ENCODE measurements around the gene ZDHHC14.

ZDHHC14 gene

DNA sequence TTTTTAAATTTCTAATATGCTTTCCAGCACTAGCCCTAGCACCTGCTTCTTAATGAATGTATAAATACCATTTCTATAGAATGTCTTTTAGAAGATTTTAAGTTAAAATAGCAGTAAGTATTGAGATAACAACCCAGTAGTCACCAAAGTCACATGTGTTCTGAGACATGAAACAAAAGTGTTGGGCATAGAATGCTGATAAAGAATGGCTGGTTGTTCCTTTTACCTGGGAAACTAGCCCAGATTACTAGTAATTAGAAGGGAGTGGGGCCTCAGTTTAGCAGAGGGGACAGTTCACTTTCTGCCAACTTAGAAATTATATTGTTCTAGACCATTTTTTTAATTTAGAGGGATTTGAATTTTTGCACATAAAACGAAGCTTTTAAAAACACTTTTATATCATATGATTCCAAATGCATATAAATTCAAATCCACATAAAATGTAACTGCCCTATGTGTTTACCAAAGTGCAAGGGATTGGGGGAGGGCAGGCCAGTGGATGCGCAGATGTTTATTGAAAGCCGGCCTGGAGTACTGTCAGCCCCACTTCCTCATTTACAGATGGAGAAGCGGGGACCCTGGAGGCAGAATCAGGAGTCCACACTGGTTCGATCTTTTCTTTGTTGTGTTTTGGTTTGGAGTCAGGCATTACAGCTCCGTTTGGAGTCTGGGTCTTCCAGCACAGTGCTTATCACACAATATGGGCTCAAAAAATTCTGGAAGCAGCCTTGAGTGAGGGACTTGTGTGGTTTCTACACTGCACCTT is 139.8 kb downstream of the ZDHHC14 start:
- DNase-seq = no peak

DNA sequence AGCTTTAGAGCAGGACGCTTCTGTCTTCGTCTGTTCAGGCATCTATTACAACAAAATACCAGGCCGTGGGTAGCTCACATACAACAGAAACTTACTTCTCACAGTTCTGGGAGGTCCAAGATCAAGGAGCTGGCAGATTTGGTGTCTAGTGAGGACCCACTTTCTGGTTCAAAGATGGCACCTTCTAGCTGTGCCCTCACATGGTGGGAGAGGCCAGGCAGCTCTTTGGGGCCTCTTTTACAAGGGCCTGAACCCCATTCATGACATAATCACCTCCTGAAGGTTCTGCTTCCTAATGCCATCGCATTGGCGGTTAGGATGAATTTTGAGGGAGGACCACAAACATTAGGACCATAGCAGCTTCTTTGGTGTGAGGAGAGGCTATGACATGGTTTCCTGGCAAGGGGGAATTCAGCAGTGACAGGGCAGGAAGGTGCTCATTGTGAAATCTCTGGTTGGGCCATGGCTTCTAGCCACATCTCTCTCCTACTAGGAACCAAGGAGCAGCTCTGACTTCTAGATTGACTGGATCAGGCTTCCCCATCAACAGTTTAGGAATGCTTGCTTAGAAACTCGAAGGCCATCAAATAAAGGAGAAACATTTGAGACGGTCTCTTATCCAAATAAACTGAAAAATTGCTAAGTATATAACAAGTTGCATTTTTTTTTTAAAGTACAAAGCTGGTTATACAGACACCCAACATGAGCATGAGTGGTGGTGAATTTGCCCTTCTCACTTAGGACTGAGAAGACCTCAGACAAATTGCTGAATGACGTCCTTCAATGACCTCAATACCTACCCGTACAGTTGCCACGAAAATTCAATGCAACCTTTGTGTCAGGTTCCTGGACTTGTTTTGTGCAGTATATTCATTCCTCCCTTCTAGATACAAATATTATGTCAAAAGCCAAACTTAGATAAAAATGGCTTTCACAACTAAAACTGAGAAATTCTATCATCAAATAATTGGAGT is 140.7 kb downstream of the ZDHHC14 start:
- no peak for DNase-seq

DNA sequence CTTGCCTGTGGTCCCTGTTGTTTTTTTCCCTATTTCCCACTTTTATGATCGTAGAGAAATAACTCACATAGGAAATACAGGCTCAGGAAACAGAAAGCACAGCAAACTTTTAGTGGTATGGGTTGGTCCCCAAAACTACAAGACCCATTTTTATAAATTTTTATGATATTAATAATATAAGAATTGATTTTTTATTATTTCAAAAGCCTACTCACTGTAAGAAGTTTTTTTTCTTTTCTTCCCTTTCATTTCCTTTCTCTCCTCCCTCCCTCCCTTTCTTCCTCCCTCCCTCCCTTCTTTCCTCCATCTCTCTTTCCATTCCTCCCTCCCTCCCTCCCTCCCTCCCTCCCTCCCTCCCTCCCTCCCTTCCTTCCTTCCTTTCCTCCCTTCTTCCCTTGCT is 141.5 kb downstream of the ZDHHC14 start:
- DNase-seq = no peak

DNA sequence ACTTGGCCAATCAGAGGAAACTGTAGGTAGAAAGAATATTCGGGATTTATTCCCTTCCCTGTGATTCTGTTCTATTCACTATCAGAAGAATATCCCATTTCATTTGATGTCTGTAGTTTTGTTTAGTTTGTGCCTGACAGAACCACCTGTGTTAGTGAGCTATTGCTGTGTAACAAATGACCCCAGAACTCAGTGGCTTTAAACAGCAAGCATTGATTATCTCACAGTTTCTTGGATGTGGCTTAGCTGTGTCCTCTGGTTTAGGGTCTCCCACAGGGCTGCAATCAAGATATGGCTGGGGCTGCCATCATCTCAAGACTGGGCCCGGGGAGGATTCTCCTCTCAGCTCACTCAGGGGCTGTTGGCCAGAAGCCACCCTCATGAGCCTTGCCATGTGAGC is 143.7 kb downstream of the ZDHHC14 start:
- DNase-seq = no peak

DNA sequence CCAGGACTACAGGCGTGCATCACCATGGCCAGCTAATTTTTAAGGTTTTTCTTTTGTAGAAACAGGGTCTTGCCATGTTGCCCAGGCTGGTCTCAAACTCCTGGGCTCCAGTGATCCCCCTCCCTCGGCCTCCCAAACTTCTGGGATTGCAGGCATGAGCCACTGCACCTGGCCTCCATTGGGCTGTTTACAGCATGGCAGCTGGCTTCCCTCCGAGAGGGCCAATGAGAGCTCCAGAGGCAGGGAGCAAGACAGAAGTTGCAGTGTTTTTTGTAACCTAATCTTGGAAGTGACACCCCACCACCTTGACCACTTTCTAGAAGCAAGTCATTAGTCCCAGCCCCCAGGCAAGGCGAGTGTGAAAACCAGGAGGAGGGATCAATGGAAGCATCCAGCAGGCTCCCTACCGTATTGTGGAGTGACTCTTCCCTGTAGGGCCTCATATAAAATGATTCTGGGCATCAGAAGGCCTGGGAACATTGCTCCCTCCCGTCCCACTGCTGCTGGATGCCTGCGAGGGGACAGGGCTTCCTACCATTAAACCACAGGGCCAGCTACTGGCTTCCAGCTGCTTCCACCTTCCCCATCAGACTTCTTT is 144.4 kb downstream of the ZDHHC14 start:
- DNase-seq = no peak

DNA sequence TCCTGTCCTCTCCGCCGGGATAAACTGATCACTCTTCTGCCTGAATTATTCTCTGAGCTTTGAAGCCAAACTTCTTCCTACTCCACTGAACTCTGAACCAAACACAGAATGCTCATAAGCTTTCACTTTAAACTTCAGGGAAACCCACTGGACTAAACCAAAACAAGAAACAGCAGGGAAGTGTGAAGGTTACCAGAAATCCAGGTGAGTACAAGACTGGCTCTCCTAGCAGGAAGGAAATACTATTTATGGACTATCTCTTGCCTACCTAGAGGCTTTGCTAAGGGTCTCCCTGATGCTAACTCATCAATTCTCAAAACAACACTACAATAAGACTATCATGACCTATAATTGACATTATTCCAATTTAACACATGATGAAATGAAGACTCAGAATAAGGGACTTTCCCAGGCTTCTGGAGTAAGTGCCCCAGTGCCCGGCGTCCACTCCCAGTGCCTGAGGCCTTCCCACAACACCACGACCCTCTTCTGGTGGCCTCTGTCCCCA is 145.0 kb downstream of the ZDHHC14 start:
- no peak for DNase-seq

DNA sequence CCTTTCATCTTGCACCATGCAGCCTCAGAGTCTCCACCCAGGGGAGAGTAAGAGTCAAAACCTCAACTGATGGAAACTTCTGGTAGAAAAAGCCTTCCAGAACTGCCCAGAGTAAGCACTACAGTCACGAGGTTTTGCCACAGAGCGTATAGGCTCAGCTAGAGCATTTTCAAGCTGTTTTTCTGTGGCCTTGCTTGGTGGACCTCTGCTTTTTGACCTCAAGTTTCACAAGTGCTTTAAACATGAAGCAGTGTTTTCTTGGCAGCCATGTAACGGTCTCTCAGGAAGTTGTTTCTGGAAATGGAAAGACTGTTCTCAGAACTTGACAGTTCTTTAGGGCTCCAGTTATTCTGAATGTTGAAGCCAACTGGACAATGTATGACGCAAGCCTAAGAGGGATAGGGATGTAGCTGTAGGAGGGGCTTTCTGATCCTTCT is 146.5 kb downstream of the ZDHHC14 start:
- DNase-seq = no peak

DNA sequence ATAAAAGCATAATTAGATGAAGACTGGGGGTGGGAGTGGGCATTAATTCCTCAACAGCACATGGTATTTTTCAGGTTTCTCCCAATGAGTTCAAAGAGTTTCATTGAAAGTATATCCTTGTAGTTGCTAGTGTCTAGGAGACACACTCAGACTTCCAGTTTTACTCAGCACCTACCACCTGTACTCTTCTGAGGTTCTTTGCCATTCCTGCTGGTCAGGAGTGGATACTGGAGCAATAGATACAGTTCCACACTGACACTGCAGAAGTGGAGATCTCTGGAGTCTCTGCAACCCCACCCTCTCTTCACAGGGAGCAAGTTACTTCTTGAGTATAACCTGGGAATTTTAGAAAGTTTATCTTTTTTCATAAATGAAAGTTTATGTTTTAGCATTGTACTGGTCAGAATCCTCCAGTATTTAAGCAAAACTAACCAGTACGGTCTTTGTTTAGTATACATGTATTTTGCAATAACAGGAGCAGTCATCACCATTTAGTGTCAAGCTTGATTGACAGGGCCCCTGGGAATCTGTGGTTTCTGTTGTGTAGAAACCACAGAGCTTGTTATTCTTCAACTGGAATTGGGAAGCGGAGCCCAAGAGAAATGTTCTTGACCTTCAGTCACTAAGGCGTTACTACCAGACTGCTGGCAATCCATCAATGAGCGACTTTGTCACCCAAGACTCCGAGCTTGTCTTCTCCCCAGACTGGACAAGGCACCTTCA is 148.1 kb downstream of the ZDHHC14 start:
- DNase-seq = no peak

DNA sequence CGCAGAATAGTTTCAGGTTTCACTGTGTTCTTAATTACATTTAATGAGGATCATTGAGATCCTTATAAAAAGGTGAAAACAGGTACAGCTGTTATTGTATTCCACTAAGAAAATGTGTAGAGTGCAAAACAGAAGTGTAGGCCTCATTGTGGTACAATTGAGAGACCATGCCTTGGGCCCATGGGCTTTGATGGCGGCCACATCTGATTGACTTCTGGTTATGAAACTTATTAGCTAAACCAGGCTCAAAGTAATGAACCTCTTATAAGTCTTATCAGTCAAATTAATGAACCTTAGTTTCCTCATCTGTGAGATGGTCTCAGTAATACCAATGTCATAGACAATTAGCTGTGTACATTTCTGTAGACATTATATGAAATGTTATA is 148.7 kb downstream of the ZDHHC14 start:
- DNase-seq = no peak

DNA sequence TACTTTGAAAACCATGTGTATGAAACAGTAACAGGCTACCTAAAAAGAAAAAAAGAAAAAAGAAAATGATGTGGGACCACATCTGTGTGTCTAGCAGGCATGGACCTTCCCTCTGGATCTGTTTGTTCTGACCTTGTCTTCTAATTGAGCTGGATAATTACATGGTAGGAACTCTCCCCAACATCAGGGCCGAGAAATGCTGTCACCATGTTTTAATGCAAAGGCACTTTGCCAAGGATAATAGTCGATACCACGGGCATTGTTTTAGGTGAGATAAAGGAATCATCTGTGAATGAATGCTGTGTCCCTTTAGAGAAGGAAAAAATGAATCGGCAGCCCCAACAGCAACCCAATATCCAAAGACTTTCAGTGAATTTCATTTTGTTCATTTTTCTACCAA is 149.1 kb downstream of the ZDHHC14 start:
- no peak for DNase-seq

DNA sequence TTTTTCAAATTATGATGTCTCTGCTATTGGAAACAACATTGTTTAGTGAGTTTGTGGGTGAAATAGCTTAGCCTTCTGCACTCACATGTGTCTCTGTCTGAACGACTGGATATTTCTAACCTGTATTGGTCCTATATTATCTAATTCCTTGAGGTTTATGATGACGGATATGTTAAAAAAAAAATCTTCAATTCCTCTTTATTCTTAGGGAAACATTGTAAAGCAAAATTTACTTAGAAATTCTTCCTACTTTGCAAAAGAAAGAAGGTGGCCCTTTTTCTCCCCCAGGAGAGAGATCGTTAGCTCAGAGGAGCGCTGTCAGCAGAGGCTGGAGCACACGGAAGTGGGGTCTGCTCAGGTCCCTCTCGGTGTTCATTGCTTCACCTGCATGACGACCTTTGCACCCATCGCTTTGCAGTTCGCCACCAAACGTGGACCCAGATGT is 149.8 kb downstream of the ZDHHC14 start:
- DNase-seq = no peak

DNA sequence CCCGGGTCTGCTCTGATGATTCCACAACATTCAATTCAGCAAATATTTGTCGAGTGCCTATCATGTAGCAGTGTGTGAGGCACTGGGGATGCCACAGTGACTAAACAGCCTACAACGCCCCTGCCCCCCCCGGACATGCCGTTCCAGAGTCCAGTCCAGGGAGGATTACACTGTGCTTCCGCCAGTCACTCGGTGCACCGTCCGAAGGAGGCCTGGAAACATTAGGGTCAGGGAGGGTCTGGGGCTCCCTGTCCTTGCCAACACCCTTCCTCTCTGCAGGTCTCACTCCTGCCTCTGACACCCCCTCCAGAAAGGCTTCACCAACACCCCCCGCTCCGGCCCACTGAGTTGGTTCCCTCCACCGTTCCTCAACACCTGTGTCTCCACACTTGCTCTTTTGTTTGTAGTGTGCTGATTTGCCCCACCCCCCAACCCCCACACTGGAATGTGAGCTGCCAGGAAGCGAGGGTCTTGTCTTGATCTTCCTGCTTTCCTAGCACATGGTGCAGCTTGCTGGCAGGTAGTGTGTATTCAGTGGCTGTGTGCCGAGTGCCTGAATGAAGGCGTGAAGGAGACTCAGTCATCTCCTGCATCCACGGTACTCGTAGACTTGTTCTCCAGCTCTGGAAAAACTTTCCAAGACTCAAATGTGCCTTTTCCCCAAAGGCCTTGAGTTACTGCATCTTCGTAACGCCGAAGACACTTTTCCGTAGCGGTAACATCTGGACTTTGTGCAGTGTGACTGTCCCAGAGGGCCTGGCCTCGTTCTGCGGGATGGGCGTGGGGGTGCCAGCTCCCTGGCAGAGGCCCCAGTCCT is 150.4 kb downstream of the ZDHHC14 start:
- no peak for DNase-seq

DNA sequence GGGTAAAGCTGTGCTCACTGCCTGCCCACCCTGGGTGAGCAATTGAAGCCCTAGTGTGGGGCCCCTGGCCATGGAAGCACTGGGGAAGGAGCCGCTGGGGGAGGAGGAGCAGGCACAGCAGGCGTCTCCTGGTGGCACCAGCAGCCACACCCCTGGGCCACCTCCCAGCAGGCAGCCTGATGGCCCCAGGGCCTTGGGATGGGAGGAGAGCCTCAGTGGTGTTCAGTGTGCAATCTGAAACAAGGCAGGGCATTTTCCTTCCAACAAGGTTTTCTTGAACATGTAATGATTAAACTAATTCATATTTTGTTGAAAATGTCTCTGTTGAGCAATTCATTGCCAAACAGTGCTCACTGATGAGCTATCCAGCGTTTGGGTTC is 151.0 kb downstream of the ZDHHC14 start:
- no peak for DNase-seq

DNA sequence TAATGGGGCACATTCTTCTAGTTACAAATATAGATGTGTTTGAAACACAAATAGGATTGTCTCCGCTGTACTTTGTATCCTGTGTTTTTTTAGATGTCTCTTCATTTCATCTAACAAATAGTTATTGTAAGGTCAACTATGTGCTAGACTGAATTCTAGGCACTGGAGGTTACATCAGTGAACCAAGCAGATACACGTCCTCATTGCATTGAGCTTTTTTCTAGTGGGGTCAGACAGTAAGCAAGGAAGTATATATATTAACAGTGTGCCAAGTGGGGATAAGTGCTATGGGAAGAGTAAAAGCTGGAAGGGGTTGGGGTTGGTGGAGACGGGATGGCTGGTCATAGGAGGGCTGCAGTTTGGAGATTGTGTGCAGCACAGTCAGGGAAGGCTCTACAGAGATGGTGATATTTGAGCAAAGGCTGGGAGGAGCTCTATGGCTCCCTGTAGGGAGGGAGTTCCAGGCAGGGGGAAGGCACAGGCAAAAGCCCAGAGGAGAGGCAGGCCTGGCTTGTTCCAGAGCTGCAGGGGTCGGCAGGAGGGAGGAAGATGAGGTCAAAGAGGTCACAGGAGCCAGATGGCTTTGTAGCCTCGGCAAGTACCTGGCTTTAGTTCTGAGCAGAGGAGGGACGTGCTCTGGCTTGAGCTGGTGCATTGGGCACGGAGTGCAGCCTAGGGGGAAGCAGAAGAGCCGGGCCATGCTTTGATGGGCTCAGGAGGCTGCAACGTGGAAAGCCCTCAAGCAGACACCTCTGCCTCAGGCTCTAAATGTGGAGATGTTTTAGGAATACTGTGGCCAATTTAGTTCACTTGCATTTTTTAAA is 152.3 kb downstream of the ZDHHC14 start:
- DNase-seq = no peak

DNA sequence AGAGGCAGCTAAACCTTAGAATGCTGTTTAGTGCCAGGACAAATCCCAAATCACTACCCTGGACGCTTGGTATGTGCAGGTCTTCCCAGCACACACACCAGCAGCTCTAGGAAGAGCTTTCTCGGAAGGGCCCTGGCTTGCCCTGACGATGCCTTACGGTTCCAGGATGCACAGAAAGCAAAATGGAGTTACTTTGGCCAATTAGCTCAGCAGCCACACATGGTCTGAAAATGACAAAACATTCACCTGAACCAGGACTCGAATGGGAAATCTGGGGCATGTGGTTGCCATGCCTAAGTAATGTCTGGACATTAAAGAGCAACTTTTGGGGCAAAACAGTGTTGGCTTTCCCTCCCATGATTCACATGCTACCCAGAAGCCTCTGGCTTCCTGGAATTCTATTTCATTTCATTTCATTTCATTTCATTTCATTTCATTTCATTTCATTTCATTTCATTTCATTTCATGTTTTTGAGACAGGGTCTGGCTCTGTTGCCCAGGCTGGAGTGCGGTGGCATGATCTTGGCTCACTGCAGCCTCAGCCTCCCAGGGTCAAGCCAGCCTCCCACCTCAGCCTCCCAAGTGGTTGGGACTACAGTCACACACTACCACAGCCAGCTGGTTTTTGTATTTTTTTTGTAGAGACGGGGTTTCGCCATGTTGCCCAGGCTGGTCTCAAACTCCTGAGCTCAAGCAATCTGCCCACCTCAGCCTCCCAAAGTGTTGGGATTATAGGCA is 153.3 kb downstream of the ZDHHC14 start:
- DNase-seq = no peak

DNA sequence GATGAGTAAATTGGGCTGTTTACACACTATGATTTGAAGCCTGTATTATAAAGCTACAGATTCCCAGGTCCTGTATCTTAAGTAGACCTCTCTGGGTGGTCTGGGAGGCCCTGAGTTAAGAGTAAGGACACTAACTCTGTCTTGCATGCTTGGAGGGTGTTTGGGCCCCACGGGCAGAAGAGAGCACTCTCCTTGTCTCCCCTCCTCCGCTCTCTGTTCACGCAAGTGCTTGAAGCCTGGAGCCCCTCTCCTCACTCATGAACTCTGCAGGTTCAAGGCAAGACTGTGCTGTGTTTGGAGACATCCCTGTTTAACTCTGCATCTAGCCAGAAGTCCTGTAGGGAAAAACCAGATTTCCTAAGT is 154.0 kb downstream of the ZDHHC14 start:
- DNase-seq = no peak

DNA sequence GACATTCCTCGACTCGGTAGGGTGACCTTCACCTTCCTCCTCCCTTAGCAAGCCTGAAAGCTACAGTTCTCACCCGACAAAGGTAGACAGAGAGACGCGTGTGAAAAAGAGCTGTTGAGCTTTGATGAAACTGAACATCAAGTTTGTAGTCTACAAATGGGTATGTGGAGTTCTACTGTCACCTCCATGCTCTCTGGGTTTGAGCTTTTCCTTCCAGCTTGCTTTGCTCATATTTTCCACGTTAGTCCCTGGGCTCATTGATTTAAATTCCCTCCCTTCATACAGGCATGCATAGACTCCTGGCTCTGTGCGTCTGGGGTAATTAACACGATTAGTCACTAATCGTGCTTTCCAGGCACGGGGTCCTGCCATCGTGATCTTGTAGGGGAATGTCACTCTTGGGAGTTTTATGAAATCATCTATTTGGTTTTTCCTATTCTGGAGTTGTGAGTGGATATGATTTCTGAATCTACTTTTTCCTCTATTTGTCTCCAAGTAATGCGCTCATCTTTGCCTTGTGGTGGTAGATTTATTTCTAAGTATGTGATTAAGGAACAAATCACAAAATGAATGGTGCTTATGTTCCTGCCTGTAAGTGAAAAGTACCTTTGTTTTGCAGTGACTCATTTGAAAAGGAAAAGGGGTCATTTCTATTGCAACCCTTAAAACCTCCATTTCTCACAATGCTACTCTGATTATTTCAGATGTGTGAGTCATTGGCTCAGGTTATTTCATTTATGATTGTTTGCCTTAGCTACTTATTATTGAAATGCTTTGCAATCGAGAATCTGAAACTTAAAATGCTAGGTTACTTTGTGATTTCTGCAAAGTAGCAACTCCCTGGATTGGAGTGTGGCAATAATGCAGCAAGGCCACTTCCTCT is 154.6 kb downstream of the ZDHHC14 start:
- no peak for DNase-seq

DNA sequence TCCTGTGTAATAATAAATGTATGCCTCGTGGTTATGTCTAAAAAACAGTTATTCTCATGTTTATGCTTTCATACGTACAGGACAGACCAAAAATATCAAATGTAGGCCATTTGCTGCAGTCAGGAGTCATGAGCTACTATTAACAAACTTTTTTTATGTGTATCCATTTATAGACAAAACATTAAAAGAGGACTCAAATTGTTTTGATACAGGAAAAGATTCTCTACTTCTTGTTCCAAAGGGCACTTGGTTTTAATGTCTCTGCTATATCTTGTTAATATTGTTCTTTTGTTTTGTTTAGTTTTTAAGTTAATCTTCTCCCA is 155.2 kb downstream of the ZDHHC14 start:
- DNase-seq = no peak

DNA sequence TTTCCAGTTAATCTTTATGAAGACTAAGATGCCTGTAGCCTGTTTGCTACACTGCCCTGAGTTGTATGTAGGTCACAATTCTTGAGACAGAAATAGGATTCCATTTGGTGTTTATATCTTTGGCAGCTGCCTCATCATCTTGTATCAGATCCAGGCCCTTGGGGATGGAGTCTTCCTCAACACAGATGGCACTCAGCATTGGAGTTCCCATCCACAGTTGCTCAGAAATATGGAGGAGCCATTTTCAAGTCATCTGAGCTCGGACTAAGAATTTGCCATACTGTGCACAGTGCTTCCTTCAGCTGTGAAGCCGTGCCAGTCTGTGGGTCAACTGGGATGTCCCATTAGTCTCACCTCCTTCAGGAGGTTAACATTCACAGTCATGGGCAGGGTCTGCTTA is 156.6 kb downstream of the ZDHHC14 start:
- DNase-seq = no peak

Measured in right forelimb (tissue), 1 donor.